Testis (tissue), 2 donors: ENCODE measurements around the gene DEDD.

ENCODE experiments used
- CTCF ChIP-seq, 3 experiments: fragments of 450-650 bp in 2 of 3; fragments of 200-600 bp in 1 of 3; sonication (generic) in 1 of 3; IDR thresholded peaks; one replicate each; pipeline ENCODE4 v1.5.1; 2016 to 2019; ENCODE audit warnings: antibody characterized with exemption in 3 of 3, mild to moderate bottlenecking in 2 of 3, moderate library complexity in 1 of 3
- POLR2A ChIP-seq: fragments of 450-650 bp; IDR thresholded peaks from one replicate; pipeline ENCODE4 v1.6.1; 2017; ENCODE audit warnings: antibody characterized with exemption, mild to moderate bottlenecking, moderate library complexity

DNA sequence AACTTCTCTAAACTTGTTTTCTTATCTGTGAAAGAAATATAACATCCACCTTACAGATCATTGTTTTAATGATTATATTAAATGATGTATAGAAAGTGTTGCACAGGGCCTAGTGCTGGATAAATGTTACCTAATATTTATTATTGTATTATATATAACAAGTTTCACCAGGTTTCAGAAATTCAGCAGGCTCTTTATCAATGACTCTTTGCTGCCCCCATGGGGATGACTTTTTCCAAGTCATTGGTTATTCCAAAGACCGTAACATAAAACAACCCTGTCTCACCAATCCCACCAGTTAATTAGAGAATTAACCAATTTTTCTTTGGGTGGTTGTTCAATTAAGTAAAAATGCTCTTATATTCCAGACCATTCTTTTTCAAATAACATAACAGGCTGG is 7.3 kb upstream of the DEDD start:
- TF ChIP-seq CTCF (IDR thresholded peaks at IDR 0.05) = peak; percentile 20 to 41 (median 30)
- no peak for TF ChIP-seq POLR2A
